PFSK-1 (cell line): Measurements from ENCODE around the gene RHBDL3.

Experiments
- POLR2AphosphoS5 ChIP-seq: IDR thresholded peaks from 2 replicates; pipeline ENCODE4 v1.6.1; 2012; ENCODE audit warnings: low read depth, mild to moderate bottlenecking, control low read depth, low read length, moderate library complexity
- TAF1 ChIP-seq: IDR thresholded peaks from 2 replicates; pipeline ENCODE4 v1.6.1; 2012; ENCODE audit warnings: low read length, control low read depth, borderline replicate concordance; ENCODE audit not compliant: insufficient read depth
- TF ChIP-seq, protein P1 (sequence below), 2 experiments: IDR thresholded peaks; 2 replicates each; pipeline versions ENCODE4 v1.6.1 to v1.8.0; 2011 to 2012; ENCODE audit warnings: low read depth in 2 of 2, low read length in 2 of 2, control low read depth in 1 of 2, inconsistent platforms in 1 of 2, mild to moderate bottlenecking in 1 of 2, moderate library complexity in 1 of 2; ENCODE audit not compliant: insufficient read depth in 1 of 2

DNA sequence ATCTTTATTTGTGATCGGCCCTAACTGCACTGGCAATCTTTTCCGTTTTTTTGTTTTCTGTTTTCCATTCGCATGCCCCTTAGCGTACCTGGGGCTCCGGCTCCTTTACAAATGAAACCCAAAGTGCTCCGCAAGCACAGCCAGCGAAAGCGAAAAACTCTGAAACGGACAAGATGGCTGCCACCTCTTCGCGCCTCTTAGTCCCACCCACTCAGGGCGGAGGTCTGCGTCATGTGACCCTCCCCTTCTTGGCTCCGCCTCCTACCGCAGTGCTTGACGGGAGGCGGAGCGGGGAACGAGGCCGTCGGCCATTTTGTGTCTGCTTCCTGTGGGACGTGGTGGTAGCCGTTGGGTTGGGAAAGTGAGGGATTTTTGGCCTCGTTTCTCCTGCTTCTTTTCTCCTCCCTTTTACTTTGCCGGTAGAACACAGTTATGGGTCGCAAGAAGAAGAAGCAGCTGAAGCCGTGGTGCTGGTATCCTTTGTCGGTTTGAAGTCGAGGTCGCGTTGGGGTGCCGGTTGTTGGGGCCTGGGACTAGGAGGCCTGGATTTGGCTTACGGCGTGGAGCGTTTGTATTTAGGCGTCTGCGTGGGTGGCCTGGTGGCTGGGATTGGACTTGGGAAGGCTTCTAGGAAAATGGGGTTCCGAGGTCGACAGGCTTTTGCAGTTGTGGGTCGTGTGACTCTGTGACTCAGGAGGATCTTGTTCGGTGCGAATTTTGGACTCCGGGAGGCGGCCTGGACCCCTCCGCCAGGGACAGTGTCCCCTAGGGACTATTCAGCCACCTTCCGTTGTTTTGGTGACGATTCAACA, 84.4 kb downstream of the RHBDL3 start, which contains the start of gene ZNF207:
- TF ChIP-seq TAF1: peak; percentile 98
- TF ChIP-seq POLR2AphosphoS5: peak; percentile 98
- TF ChIP-seq, protein P1, sequence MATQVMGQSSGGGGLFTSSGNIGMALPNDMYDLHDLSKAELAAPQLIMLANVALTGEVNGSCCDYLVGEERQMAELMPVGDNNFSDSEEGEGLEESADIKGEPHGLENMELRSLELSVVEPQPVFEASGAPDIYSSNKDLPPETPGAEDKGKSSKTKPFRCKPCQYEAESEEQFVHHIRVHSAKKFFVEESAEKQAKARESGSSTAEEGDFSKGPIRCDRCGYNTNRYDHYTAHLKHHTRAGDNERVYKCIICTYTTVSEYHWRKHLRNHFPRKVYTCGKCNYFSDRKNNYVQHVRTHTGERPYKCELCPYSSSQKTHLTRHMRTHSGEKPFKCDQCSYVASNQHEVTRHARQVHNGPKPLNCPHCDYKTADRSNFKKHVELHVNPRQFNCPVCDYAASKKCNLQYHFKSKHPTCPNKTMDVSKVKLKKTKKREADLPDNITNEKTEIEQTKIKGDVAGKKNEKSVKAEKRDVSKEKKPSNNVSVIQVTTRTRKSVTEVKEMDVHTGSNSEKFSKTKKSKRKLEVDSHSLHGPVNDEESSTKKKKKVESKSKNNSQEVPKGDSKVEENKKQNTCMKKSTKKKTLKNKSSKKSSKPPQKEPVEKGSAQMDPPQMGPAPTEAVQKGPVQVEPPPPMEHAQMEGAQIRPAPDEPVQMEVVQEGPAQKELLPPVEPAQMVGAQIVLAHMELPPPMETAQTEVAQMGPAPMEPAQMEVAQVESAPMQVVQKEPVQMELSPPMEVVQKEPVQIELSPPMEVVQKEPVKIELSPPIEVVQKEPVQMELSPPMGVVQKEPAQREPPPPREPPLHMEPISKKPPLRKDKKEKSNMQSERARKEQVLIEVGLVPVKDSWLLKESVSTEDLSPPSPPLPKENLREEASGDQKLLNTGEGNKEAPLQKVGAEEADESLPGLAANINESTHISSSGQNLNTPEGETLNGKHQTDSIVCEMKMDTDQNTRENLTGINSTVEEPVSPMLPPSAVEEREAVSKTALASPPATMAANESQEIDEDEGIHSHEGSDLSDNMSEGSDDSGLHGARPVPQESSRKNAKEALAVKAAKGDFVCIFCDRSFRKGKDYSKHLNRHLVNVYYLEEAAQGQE (IDR thresholded peaks at IDR 0.05; ENCODE audit: insufficient read depth in 1 of 2, low read depth in 2 of 2, low read length in 2 of 2): peak; percentile 58 to 59; a peak in 3 of 4 replicates
